GM23338 (cell line): ENCODE results near the gene ADGRL3. TPM values are rescaled to one million over a fixed set of nuclear protein-coding genes. Genes with fewer than 3 reads are reported as not detected.

Source experiments
- ATAC-seq: fragments of 200-7000 bp; cut with Tn5 transposase; 3 replicates; pipeline ENCODE4 v1.9.1; 2020
- DNase-seq: peaks from one replicate; pipeline ENCODE4 v3.0.0-alpha.2; 2015; ENCODE audit warnings: low spot score
- H2AFZ ChIP-seq: fragments of 200-600 bp; sonication (generic); 2 replicates; pipeline ENCODE4 v1.8.0; 2016; ENCODE audit warnings: antibody characterized with exemption, mild to moderate bottlenecking, moderate library complexity
- H3F3A ChIP-seq: fragments of 200-600 bp; sonication (generic); replicated peaks from 2 replicates; pipeline ENCODE4 v1.8.0; 2017; ENCODE audit warnings: antibody characterized with exemption, mixed run types, low read depth
- H3K27ac ChIP-seq: fragments of 200-600 bp; sonication (generic); 2 replicates; pipeline ENCODE4 v1.6.1; 2016; ENCODE audit warnings: low read depth
- H3K27me3 ChIP-seq: fragments of 200-600 bp; sonication (generic); 2 replicates; pipeline ENCODE4 v1.8.0; 2016; ENCODE audit warnings: mild to moderate bottlenecking, mixed run types, moderate library complexity; ENCODE audit not compliant: insufficient read depth
- H3K36me3 ChIP-seq: fragments of 200-600 bp; sonication (generic); 2 replicates; pipeline ENCODE4 v1.8.0; 2016; ENCODE audit warnings: mild to moderate bottlenecking; ENCODE audit not compliant: insufficient read depth
- H3K4me1 ChIP-seq: fragments of 200-600 bp; sonication (generic); 2 replicates; pipeline ENCODE4 v1.8.0; 2016; ENCODE audit warnings: mild to moderate bottlenecking, moderate library complexity; ENCODE audit not compliant: insufficient read depth
- H3K4me2 ChIP-seq: fragments of 200-600 bp; sonication (generic); 2 replicates; pipeline ENCODE4 v1.7.1; 2017; ENCODE audit warnings: mixed run types
- H3K4me3 ChIP-seq: fragments of 200-600 bp; sonication (generic); 2 replicates; pipeline ENCODE4 v1.6.1; 2016; ENCODE audit warnings: mixed run types
- H3K79me2 ChIP-seq: fragments of 200-600 bp; sonication (generic); replicated peaks from 2 replicates; pipeline ENCODE4 v1.8.0; 2017; ENCODE audit warnings: mild to moderate bottlenecking; ENCODE audit not compliant: insufficient read depth
- H3K9me2 ChIP-seq: fragments of 200-600 bp; sonication (generic); 2 replicates; pipeline ENCODE4 v1.8.0; 2017; ENCODE audit not compliant: insufficient read depth
- H4K20me1 ChIP-seq: fragments of 200-600 bp; sonication (generic); replicated peaks from 2 replicates; pipeline ENCODE4 v1.8.0; 2017; ENCODE audit warnings: mild to moderate bottlenecking; ENCODE audit not compliant: insufficient read depth
- H3K27ac Mint-ChIP-seq: 2 replicates; pipeline ENCODE4 v1.8.0; 2020; ENCODE audit warnings: inconsistent platforms, mild to moderate bottlenecking, moderate library complexity, mixed read lengths
- H3K27me3 Mint-ChIP-seq: 3 replicates; pipeline ENCODE4 v1.8.0; 2022; ENCODE audit warnings: low read depth, mild to moderate bottlenecking, moderate library complexity, mixed read lengths, inconsistent platforms; ENCODE audit not compliant: insufficient read depth, poor library complexity
- H3K36me3 Mint-ChIP-seq: 3 replicates; pipeline ENCODE4 v1.8.0; 2021; ENCODE audit warnings: low read depth, mild to moderate bottlenecking, inconsistent platforms, moderate library complexity, mixed read lengths
- H3K4me1 Mint-ChIP-seq: 3 replicates; pipeline ENCODE4 v1.8.0; 2020; ENCODE audit warnings: mild to moderate bottlenecking, inconsistent platforms, mixed read lengths
- H3K4me3 Mint-ChIP-seq: 3 replicates; pipeline ENCODE4 v1.8.0; 2021; ENCODE audit warnings: moderate library complexity, mild to moderate bottlenecking, inconsistent platforms, mixed read lengths
- H3K9me3 Mint-ChIP-seq: 3 replicates; pipeline ENCODE4 v1.8.0; 2020; ENCODE audit warnings: moderate library complexity, mild to moderate bottlenecking, inconsistent platforms, mixed read lengths
- CREB1 ChIP-seq: fragments of 250-450 bp; sonication (Bioruptor Pico); IDR thresholded peaks from 2 replicates; pipeline ENCODE4 v1.5.0; 2020; ENCODE audit warnings: low read depth, mild to moderate bottlenecking, moderate library complexity
- CTCF ChIP-seq, 2 experiments: fragments of 200-600 bp in 1 of 2; sonication (generic) in 1 of 2; conservative IDR thresholded peaks; 2 replicates each; pipeline versions ENCODE4 v1.5.1 to v1.6.1; 2016 to 2017; ENCODE audit warnings: antibody characterized with exemption in 2 of 2, low read depth in 2 of 2, mild to moderate bottlenecking in 2 of 2, moderate library complexity in 1 of 2
- ETS1 ChIP-seq: IDR thresholded peaks from 2 replicates; pipeline ENCODE4 v1.6.1; 2016; ENCODE audit warnings: antibody characterized with exemption
- EZH2 ChIP-seq: fragments of 200-600 bp; sonication (generic); IDR thresholded peaks from one replicate; pipeline ENCODE4 v1.8.0; 2017; ENCODE audit warnings: antibody characterized with exemption, mild to moderate bottlenecking, low read depth; ENCODE audit not compliant: unreplicated experiment
- EZH2phosphoT487 ChIP-seq: fragments of 200-600 bp; sonication (generic); IDR thresholded peaks from one replicate; pipeline ENCODE4 v1.8.1; 2018; ENCODE audit warnings: antibody characterized with exemption; ENCODE audit not compliant: unreplicated experiment
- JUNB ChIP-seq: IDR thresholded peaks from one replicate; pipeline ENCODE4 v1.6.1; 2016; ENCODE audit warnings: antibody characterized with exemption; ENCODE audit not compliant: unreplicated experiment
- NANOG ChIP-seq: IDR thresholded peaks from 2 replicates; pipeline ENCODE4 v1.6.1; 2016; ENCODE audit warnings: antibody characterized with exemption, borderline replicate concordance
- POLR2AphosphoS5 ChIP-seq: IDR thresholded peaks from 2 replicates; pipeline ENCODE4 v1.6.1; 2016; ENCODE audit warnings: antibody characterized with exemption, low read depth
- REST ChIP-seq: IDR thresholded peaks from one replicate; pipeline ENCODE4 v1.6.1; 2018; ENCODE audit warnings: antibody characterized with exemption; ENCODE audit not compliant: unreplicated experiment
- STAT1 ChIP-seq: IDR thresholded peaks from one replicate; pipeline ENCODE4 v1.6.1; 2016; ENCODE audit warnings: antibody characterized with exemption; ENCODE audit not compliant: unreplicated experiment
- ZNF114 ChIP-seq: fragments of 250-450 bp; sonication (Bioruptor Pico); IDR thresholded peaks from 2 replicates; pipeline ENCODE4 v1.5.0; 2020; ENCODE audit warnings: mild to moderate bottlenecking, moderate library complexity
- ZNF331 ChIP-seq: fragments of 250-450 bp; sonication (Bioruptor Pico); IDR thresholded peaks from 2 replicates; pipeline ENCODE4 v1.5.0; 2020; ENCODE audit warnings: low read depth, mild to moderate bottlenecking, moderate library complexity
- ZNF462 ChIP-seq: fragments of 250-450 bp; sonication (Bioruptor Pico); IDR thresholded peaks from 2 replicates; pipeline ENCODE4 v1.5.0; 2020; ENCODE audit warnings: mild to moderate bottlenecking, moderate library complexity
- polyA plus RNA-seq: library from polyadenylated mRNA; unstranded; fragments of >200 nt; fragmentation: Nextera tagmentation; extraction: Ambion mirVana; gene quantifications from 2 replicates; pipeline ENCODE4 v1.2.1, GENCODE V29; 2016
- total RNA-seq: library from RNA; depleted of rRNA; stranded (reverse); fragments of >200 nt; shearing (Covaris generic); gene quantifications from 2 replicates; pipeline ENCODE4 v1.2.3, GENCODE V29; 2014

The ADGRL3 gene
- total and polyA plus RNA-seq, 2 experiments from 2014 or later = 9.7 to 16.5 TPM

- TF ChIP-seq ZNF462 (CRISPR knock-in tag) = no peak
- TF ChIP-seq CTCF (conservative IDR thresholded peaks at IDR 0.05; ENCODE audit: low read depth in 2 of 2) = no peak
- TF ChIP-seq EZH2phosphoT487 = no peak
- TF ChIP-seq ZNF114 = no peak
- TF ChIP-seq ZNF331 (CRISPR knock-in tag) = no peak
- TF ChIP-seq ETS1 = no peak
- TF ChIP-seq POLR2AphosphoS5 = no peak
- TF ChIP-seq REST = no peak
- no peak for TF ChIP-seq JUNB
- no peak for TF ChIP-seq STAT1
- no peak for TF ChIP-seq CREB1 (CRISPR knock-in tag)
- TF ChIP-seq EZH2 = no peak
- TF ChIP-seq NANOG = no peak
- Mint-ChIP-seq H3K27me3 (peaks cover 3% of the 10 kb centered on the region), H3K4me3 (no peak overlapping the region), H3K9me3 (no peaks in the 10 kb centered on the region), H3K36me3 (peaks cover 15% of the 10 kb centered on the region), H3K4me1 (peaks cover 7% of the 10 kb centered on the region; the same call in 2 of the 3 replicates), H3K27ac (no peak overlapping the region)
- H4K20me1 ChIP-seq = no peaks in the 10 kb centered on the region
- H3K4me2 ChIP-seq = no peak overlapping the region
- ATAC-seq (no peak), DNase-seq (no peak)
- H2AFZ ChIP-seq = no peak overlapping the region
- peaks cover 12% of the 10 kb centered on the region; the same call in 1 of the 2 replicates for H3K9me2 ChIP-seq
- H3K4me1 ChIP-seq = no peaks in the 10 kb centered on the region; the same call in 1 of the 2 replicates
- H3K27me3 ChIP-seq = no peaks in the 10 kb centered on the region
- H3K79me2 ChIP-seq = no peaks in the 10 kb centered on the region
- no peak overlapping the region for H3K27ac ChIP-seq
- H3K36me3 ChIP-seq = no peaks in the 10 kb centered on the region
- no peak overlapping the region for H3K4me3 ChIP-seq
- no peaks in the 10 kb centered on the region for H3F3A ChIP-seq
These were observed 231.0 kb downstream of the ADGRL3 start for GRCh38 chr4:61431131-61431530.
